ENCODE measurements around the gene SLC6A13. TPM values are rescaled to one million over a fixed set of nuclear protein-coding genes. Genes with fewer than 3 reads are reported as not detected.

SLC6A13 gene
- total and polyA plus RNA-seq, 9 donors, result 0.13 to 6.1 (median 0.75) TPM; not detected in 3

GRCh38 chr12:229441-230191 lies 33.0 kb downstream of the SLC6A13 start:
- no peaks in the 10 kb centered on the region for H3K4me1 ChIP-seq (ENCODE audit: insufficient read depth)
- no peaks in the 10 kb centered on the region for H3K9me3 ChIP-seq
- WGBS, 3 donors, result 73 to 83% (median 75%) methylated on average over 26 of the region's 26 CpGs
- H3K36me3 ChIP-seq, result no peaks in the 10 kb centered on the region
- no peak overlapping the region for H3K27ac ChIP-seq
- intact Hi-C loops (cut with DNase I), result no loop called here
- H3K27me3 ChIP-seq, result no peaks in the 10 kb centered on the region
- no peak for DNase-seq
- H3K4me3 ChIP-seq, result no peak overlapping the region
- no peak for TF ChIP-seq POLR2A (IDR thresholded peaks at IDR 0.05)

- Histone ChIP-seq H3K4me3 (no peak overlapping the region), H3K36me3 (no peaks in the 10 kb centered on the region), H3K4me1 (ENCODE audit: insufficient read depth) (no peaks in the 10 kb centered on the region), H3K9me3 (no peaks in the 10 kb centered on the region), H3K27me3 (no peaks in the 10 kb centered on the region), H3K27ac (no peak overlapping the region)
- intact Hi-C loops (cut with DNase I), result no loop called here
- no peak for DNase-seq
- TF ChIP-seq POLR2A (IDR thresholded peaks at IDR 0.05), result no peak
- no peak for TF ChIP-seq CTCF (IDR thresholded peaks at IDR 0.05)
- TF ChIP-seq EP300 (IDR thresholded peaks at IDR 0.05), result no peak
- WGBS, 3 donors, result 82 to 91% (median 90%) methylated on average over 3 of the region's 3 CpGs
Observed at GRCh38 chr12:228846-229200, 33.8 kb downstream of the SLC6A13 start.

- Histone ChIP-seq H3K27ac (no peak overlapping the region), H3K36me3 (no peaks in the 10 kb centered on the region), H3K4me1 (ENCODE audit: insufficient read depth) (no peaks in the 10 kb centered on the region), H3K27me3 (no peaks in the 10 kb centered on the region), H3K4me3 (no peak overlapping the region), H3K9me3 (no peaks in the 10 kb centered on the region)
- WGBS, 3 donors, result 47 to 65% (median 59%) methylated on average over 18 of the region's 18 CpGs
- TF ChIP-seq CTCF (IDR thresholded peaks at IDR 0.05) (no peak), POLR2A (IDR thresholded peaks at IDR 0.05) (no peak)
- intact Hi-C loops (cut with DNase I), result no loop called here
- DNase-seq, result no peak
Observed at GRCh38 chr12:227923-228845, 34.5 kb downstream of the SLC6A13 start.

- TF ChIP-seq CTCF (IDR thresholded peaks at IDR 0.05) (no peak), POLR2A (IDR thresholded peaks at IDR 0.05) (no peak), EP300 (IDR thresholded peaks at IDR 0.05) (no peak)
- no peak overlapping the region for H3K27ac ChIP-seq
- H3K36me3 ChIP-seq, result no peaks in the 10 kb centered on the region
- no peak overlapping the region for H3K4me3 ChIP-seq
- no peaks in the 10 kb centered on the region for H3K9me3 ChIP-seq
- no peaks in the 10 kb centered on the region for H3K27me3 ChIP-seq
- no peak for DNase-seq
- H3K4me1 ChIP-seq (ENCODE audit: insufficient read depth), result no peaks in the 10 kb centered on the region
- whole genome bisulfite sequencing, 3 donors, result 87 to 94% (median 93%) methylated on average over 7 of the region's 7 CpGs
- intact Hi-C loops (cut with DNase I), result no loop called here
Observed at GRCh38 chr12:227286-227915, 35.2 kb downstream of the SLC6A13 start.
